Ascending aorta (tissue), 2 donors: ENCODE results near the gene DTX3. TPM values are rescaled to one million over a fixed set of nuclear protein-coding genes. Genes with fewer than 3 reads are reported as not detected.

ENCODE experiments used
- DNase-seq, 2 donors: peaks; one replicate each; pipeline ENCODE4 v3.0.0-alpha.2; 2019; ENCODE audit warnings: low spot score in 2 of 2
- H3K27ac ChIP-seq, 2 donors: fragments of 200-600 bp; sonication (generic); one replicate each; pipeline ENCODE4 v1.5.1; 2016 to 2017; ENCODE audit warnings: mild to moderate bottlenecking in 1 of 2
- H3K27me3 ChIP-seq: fragments of 200-600 bp; sonication (generic); one replicate; pipeline ENCODE4 v1.5.1; 2017
- H3K36me3 ChIP-seq, 2 donors: fragments of 200-600 bp; sonication (generic); one replicate each; pipeline ENCODE4 v1.5.1; 2016
- H3K4me1 ChIP-seq, 2 donors: fragments of 200-600 bp; sonication (generic); one replicate each; pipeline ENCODE4 v1.5.1; 2016 to 2017; ENCODE audit warnings: mild to moderate bottlenecking in 1 of 2
- H3K4me3 ChIP-seq, 2 donors: fragments of 200-600 bp; sonication (generic); one replicate each; pipeline ENCODE4 v1.5.1; 2016 to 2017; ENCODE audit warnings: mild to moderate bottlenecking in 1 of 2
- H3K9me3 ChIP-seq, 2 donors: fragments of 200-600 bp; sonication (generic); one replicate each; pipeline ENCODE4 v1.5.1; 2016
- intact Hi-C: fragments of 100-400 bp; cut with DNase I; formaldehyde crosslinking; loops from one replicate; pipeline ENCODE4 v1.15.1; 2023
- total RNA-seq: library from RNA; depleted of rRNA; stranded (reverse); fragments of >200 nt; gene quantifications from one replicate; pipeline ENCODE4 v1.1.0, GENCODE V29; 2016
- TF ChIP-seq, protein P1 (sequence below), 3 experiments: fragments of 200-600 bp in 2 of 3; fragments of 450-650 bp in 1 of 3; sonication (generic) in 2 of 3; IDR thresholded peaks; one replicate each; pipeline ENCODE4 v1.5.1; 2016 to 2019; ENCODE audit warnings: antibody characterized with exemption in 3 of 3, mild to moderate bottlenecking in 1 of 3, moderate library complexity in 1 of 3

The DTX3 gene
- total RNA-seq, 1 donor from 2014 or later = 33.5 TPM

DNA sequence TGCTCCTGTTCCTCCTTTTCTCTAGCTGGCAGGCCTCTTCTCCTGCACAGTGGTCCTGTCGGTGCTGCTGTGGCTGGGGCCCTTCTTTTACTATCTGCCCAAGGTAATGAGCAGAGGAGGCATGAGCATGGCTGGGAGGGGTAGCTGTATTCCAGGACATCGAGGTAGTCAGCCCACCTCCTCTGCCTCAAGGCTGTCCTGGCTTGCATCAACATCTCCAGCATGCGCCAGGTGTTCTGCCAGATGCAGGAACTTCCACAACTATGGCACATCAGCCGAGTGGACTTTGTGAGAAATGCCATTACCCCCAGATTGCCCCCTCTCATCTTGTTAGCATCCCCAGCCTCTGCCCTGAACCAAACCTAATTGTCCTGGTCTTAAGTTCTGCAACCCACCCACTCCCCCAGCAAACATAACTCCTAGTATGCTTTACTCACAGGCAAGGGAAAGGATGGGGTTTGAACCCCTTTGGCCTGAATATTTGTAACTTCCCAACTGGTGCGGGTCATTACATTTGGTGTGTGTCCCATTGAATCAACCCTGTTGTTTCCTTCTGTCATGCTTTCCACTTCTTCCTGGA, 19.3 kb downstream of the DTX3 start:
- H3K27me3 ChIP-seq = no peaks in the 10 kb centered on the region
- intact Hi-C loops = no loop called here

DNA sequence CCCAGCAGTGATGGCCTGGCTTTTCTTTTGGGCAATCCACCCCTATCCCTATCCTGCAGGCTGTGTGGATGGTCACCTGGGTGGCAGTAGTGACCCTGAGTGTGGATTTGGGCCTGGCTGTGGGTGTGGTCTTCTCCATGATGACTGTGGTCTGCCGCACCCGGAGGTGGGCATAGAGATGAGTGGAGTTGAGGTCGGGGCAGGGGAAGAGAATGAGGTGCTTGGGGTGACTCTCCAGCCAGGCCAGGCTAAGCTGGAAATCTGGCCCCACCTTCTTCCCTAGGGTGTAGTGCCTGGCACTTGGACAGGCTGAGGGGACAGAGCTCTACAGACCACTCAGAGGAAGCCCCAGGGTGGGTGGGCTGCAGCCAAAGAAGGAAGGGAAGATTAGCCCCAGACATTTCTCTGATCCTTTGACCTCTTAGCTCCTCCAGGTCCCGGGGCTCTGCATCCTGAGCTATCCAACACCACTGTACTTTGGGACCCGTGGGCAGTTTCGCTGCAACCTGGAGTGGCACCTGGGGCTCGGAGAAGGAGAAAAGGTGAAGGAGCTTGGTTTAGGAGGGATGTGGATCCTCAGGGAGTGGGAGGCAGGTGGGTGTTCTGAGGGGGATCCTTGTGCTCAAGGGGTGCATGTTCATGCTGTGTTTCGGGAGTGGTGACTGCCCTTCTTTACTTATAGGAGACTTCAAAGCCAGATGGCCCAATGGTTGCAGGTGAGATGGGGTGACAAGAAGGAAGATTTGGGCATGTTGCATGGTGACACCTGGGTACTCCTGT, 20.0 kb downstream of the DTX3 start:
- Histone ChIP-seq H3K27me3 (no peaks in the 10 kb centered on the region), H3K27ac (no peak overlapping the region), H3K4me1 (peaks cover 5 to 8% of the 10 kb centered on the region in 2 donors), H3K4me3 (no peak overlapping the region), H3K9me3 (no peaks in the 10 kb centered on the region), H3K36me3 (peaks cover 6% of the 10 kb centered on the region in 2 donors)
- TF ChIP-seq, protein P1, sequence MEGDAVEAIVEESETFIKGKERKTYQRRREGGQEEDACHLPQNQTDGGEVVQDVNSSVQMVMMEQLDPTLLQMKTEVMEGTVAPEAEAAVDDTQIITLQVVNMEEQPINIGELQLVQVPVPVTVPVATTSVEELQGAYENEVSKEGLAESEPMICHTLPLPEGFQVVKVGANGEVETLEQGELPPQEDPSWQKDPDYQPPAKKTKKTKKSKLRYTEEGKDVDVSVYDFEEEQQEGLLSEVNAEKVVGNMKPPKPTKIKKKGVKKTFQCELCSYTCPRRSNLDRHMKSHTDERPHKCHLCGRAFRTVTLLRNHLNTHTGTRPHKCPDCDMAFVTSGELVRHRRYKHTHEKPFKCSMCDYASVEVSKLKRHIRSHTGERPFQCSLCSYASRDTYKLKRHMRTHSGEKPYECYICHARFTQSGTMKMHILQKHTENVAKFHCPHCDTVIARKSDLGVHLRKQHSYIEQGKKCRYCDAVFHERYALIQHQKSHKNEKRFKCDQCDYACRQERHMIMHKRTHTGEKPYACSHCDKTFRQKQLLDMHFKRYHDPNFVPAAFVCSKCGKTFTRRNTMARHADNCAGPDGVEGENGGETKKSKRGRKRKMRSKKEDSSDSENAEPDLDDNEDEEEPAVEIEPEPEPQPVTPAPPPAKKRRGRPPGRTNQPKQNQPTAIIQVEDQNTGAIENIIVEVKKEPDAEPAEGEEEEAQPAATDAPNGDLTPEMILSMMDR (IDR thresholded peaks at IDR 0.05) = no peak
- DNase-seq = no peak
- intact Hi-C loops = no loop called here

More for the DNA sequence above, 19.3 kb downstream of the DTX3 start:
- TF ChIP-seq, protein P1 (IDR thresholded peaks at IDR 0.05) = no peak
- H3K4me3 ChIP-seq = no peak overlapping the region
- peaks cover 6% of the 10 kb centered on the region in 2 donors for H3K36me3 ChIP-seq
- peaks cover 5 to 8% of the 10 kb centered on the region in 2 donors for H3K4me1 ChIP-seq
- DNase-seq = no peak
- no peaks in the 10 kb centered on the region for H3K9me3 ChIP-seq
- no peak overlapping the region for H3K27ac ChIP-seq

GRCh38 chr12:57625261-57626032, 20.8 kb downstream of the DTX3 start:
- intact Hi-C loops = no loop called here
- TF ChIP-seq, protein P1 (IDR thresholded peaks at IDR 0.05) = no peak
- H3K4me1 ChIP-seq = peaks cover 5 to 8% of the 10 kb centered on the region in 2 donors
- no peak overlapping the region for H3K27ac ChIP-seq
- H3K27me3 ChIP-seq = no peaks in the 10 kb centered on the region
- no peak overlapping the region for H3K4me3 ChIP-seq
- H3K36me3 ChIP-seq = peaks cover 6% of the 10 kb centered on the region in 2 donors
- no peaks in the 10 kb centered on the region for H3K9me3 ChIP-seq
- no peak for DNase-seq

- TF ChIP-seq, protein P1 (IDR thresholded peaks at IDR 0.05) = no peak
- intact Hi-C loops = no loop called here
- Histone ChIP-seq H3K9me3 (no peaks in the 10 kb centered on the region), H3K4me1 (peaks cover 2 to 5% of the 10 kb centered on the region in 2 donors), H3K27ac (no peak overlapping the region), H3K36me3 (peaks cover 6% of the 10 kb centered on the region in 2 donors), H3K27me3 (no peaks in the 10 kb centered on the region), H3K4me3 (no peak overlapping the region)
- no peak for DNase-seq
These were observed 21.7 kb downstream of the DTX3 start for GRCh38 chr12:57626111-57626920.

DNA sequence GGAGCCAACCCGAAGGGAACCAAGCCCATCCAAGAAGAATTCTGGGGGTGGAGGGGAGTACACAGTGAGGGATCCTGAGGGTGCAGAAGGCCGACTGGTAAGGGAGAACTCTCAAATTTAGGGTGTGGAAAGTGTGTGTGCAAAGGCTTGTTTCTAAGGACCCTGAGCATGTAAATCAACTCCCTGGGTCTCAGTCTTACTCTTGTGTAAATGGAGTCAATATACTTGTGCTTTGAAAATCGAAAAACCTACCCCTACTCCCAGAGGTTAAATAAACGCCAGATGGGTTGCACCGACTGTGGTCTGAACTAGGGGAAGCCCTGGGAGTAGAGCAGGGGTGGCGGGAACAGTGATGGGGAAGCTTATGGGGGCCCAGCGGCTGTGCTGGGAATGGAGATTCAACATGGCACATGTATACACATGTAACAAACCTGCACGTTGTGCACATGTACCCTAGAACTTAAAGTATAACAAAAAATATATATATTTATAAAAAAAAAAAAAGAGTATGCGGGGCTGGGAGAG, 22.4 kb downstream of the DTX3 start:
- Histone ChIP-seq H3K4me1 (peaks cover 2 to 4% of the 10 kb centered on the region in 2 donors), H3K27ac (no peak overlapping the region), H3K9me3 (no peaks in the 10 kb centered on the region), H3K4me3 (no peak overlapping the region), H3K27me3 (no peaks in the 10 kb centered on the region), H3K36me3 (peaks cover 6% of the 10 kb centered on the region in 2 donors)
- no peak for DNase-seq
- TF ChIP-seq, protein P1 (IDR thresholded peaks at IDR 0.05) = no peak
- intact Hi-C loops = no loop called here
